Suprapubic skin (tissue), 3 donors: ENCODE data around the gene G6PC3.

Experiments used
- POLR2A ChIP-seq, 2 donors: fragments of 450-650 bp; IDR thresholded peaks; one replicate each; pipeline ENCODE4 v1.6.1; 2017; ENCODE audit warnings: antibody characterized with exemption in 2 of 2, mild to moderate bottlenecking in 2 of 2, moderate library complexity in 2 of 2
- TF ChIP-seq, protein P1 (sequence below), 2 donors: fragments of 200-600 bp in 1 of 2; fragments of 450-650 bp in 1 of 2; sonication (generic) in 1 of 2; IDR thresholded peaks; one replicate each; pipeline ENCODE4 v1.5.1; 2016 to 2019; ENCODE audit warnings: antibody characterized with exemption in 2 of 2, mild to moderate bottlenecking in 1 of 2, moderate library complexity in 1 of 2

GRCh38 chr17:44108440-44109311 lies 38.1 kb downstream of the G6PC3 start:
- TF ChIP-seq, protein P1, sequence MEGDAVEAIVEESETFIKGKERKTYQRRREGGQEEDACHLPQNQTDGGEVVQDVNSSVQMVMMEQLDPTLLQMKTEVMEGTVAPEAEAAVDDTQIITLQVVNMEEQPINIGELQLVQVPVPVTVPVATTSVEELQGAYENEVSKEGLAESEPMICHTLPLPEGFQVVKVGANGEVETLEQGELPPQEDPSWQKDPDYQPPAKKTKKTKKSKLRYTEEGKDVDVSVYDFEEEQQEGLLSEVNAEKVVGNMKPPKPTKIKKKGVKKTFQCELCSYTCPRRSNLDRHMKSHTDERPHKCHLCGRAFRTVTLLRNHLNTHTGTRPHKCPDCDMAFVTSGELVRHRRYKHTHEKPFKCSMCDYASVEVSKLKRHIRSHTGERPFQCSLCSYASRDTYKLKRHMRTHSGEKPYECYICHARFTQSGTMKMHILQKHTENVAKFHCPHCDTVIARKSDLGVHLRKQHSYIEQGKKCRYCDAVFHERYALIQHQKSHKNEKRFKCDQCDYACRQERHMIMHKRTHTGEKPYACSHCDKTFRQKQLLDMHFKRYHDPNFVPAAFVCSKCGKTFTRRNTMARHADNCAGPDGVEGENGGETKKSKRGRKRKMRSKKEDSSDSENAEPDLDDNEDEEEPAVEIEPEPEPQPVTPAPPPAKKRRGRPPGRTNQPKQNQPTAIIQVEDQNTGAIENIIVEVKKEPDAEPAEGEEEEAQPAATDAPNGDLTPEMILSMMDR (IDR thresholded peaks at IDR 0.05), result no peak
- TF ChIP-seq POLR2A (IDR thresholded peaks at IDR 0.05), result no peak
